Gastroesophageal sphincter (tissue), 4 donors: ENCODE data around the gene SLC37A1. TPM values are rescaled to one million over a fixed set of nuclear protein-coding genes. Genes with fewer than 3 reads are reported as not detected.

Experiments used
- ATAC-seq: fragments of 150-250 bp; one replicate; pipeline ENCODE4 v1.9.1; 2016; ENCODE audit warnings: mild to moderate bottlenecking, moderate library complexity
- H3K27ac ChIP-seq, 4 donors: fragments of 200-600 bp; sonication (generic) in 3 of 4; 1 replicate in 3 of 4; 2 replicates in 1 of 4; pipeline ENCODE4 v1.5.1; 2016 to 2019
- H3K27me3 ChIP-seq: fragments of 200-600 bp; sonication (generic); one replicate; pipeline ENCODE4 v1.5.1; 2019
- H3K36me3 ChIP-seq, 2 donors: fragments of 200-600 bp; sonication (generic); one replicate each; pipeline ENCODE4 v1.5.1; 2019; ENCODE audit warnings: control low read depth in 1 of 2
- H3K4me1 ChIP-seq, 3 donors: fragments of 200-600 bp; sonication (generic); 1 replicate in 2 of 3; 2 replicates in 1 of 3; pipeline ENCODE4 v1.5.1; 2016 to 2019; ENCODE audit warnings: control low read depth in 2 of 3
- H3K4me3 ChIP-seq, 2 donors: fragments of 200-600 bp; sonication (generic); one replicate each; pipeline ENCODE4 v1.5.1; 2019; ENCODE audit warnings: mild to moderate bottlenecking in 1 of 2, moderate library complexity in 1 of 2
- H3K9me3 ChIP-seq, 3 donors: fragments of 200-600 bp; sonication (generic); one replicate each; pipeline ENCODE4 v1.5.1; 2017 to 2019; ENCODE audit warnings: control low read depth in 2 of 3
- EP300 ChIP-seq: sonication (generic); formaldehyde crosslinking; IDR thresholded peaks from one replicate; pipeline ENCODE4 v1.6.1; 2017; ENCODE audit warnings: antibody characterized with exemption, mild to moderate bottlenecking
- POLR2A ChIP-seq, 2 donors: fragments of 450-650 bp; IDR thresholded peaks; one replicate each; pipeline ENCODE4 v1.6.1; 2017; ENCODE audit warnings: antibody characterized with exemption in 2 of 2, mild to moderate bottlenecking in 2 of 2, moderate library complexity in 1 of 2
- POLR2AphosphoS5 ChIP-seq: sonication (generic); formaldehyde crosslinking; IDR thresholded peaks from one replicate; pipeline ENCODE4 v1.6.1; 2017; ENCODE audit warnings: antibody characterized with exemption
- WGBS, 2 donors: methylation state at CpG; one replicate each; pipeline ENCODE4 v1.1.5; 2018; ENCODE audit warnings: low coverage in 1 of 2; 5-methylcytosine and 5-hydroxymethylcytosine counted together
- total RNA-seq, 4 donors: library from RNA; depleted of rRNA; stranded (reverse); fragments of >200 nt; gene quantifications; one replicate each; pipeline ENCODE4 v1.1.0, GENCODE V29; 2016
- TF ChIP-seq, protein P1 (sequence below), 4 experiments: fragments of 200-600 bp in 2 of 4; fragments of 450-650 bp in 2 of 4; sonication (generic) in 1 of 4; IDR thresholded peaks; one replicate each; pipeline ENCODE4 v1.5.1; 2017 to 2019; ENCODE audit warnings: antibody characterized with exemption in 4 of 4, mild to moderate bottlenecking in 2 of 4, moderate library complexity in 2 of 4

Gene SLC37A1
- total RNA-seq, 4 donors from 2014 or later = 3.7 to 7.8 (median 4.3) TPM

DNA sequence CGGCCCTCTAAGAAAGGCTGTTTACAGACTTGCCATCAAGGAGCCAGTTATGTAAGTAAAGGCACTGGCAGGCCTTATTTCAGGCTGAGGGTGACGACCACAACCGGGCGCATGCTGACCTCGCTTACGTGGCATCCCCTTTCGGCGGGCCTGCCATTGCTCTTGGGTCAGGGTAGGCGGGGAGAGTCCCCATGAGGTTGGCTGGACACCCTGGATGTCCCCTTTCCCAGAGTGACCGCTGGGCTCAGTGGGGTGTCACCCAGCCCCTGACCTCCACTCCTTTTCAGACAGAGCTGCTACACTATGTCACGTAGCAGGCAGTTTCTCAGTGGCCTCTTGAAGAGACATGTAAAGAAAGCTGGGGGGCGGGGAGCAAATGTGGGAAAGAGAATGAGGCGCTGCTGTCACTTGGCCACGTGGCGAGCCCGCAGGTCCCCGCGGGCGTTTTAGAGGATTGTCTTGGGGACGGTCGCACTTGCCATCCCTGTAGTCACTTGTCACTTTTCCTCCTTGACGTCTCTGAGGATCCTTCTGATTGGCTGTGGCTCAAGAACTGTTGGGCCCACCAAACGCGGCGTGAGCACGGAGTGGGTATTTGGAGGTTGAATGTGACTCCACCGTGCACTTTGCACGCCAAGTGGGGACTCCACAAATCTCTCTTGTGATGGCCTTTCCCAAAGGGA, 42.2 kb downstream of the SLC37A1 start:
- TF ChIP-seq POLR2AphosphoS5 (no peak), POLR2A (IDR thresholded peaks at IDR 0.05) (no peak), EP300 (no peak)
- TF ChIP-seq, protein P1, sequence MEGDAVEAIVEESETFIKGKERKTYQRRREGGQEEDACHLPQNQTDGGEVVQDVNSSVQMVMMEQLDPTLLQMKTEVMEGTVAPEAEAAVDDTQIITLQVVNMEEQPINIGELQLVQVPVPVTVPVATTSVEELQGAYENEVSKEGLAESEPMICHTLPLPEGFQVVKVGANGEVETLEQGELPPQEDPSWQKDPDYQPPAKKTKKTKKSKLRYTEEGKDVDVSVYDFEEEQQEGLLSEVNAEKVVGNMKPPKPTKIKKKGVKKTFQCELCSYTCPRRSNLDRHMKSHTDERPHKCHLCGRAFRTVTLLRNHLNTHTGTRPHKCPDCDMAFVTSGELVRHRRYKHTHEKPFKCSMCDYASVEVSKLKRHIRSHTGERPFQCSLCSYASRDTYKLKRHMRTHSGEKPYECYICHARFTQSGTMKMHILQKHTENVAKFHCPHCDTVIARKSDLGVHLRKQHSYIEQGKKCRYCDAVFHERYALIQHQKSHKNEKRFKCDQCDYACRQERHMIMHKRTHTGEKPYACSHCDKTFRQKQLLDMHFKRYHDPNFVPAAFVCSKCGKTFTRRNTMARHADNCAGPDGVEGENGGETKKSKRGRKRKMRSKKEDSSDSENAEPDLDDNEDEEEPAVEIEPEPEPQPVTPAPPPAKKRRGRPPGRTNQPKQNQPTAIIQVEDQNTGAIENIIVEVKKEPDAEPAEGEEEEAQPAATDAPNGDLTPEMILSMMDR (IDR thresholded peaks at IDR 0.05) = no peak
- 80 to 96% methylated on average over 4 to 13 of the region's 28 CpGs for WGBS, 2 donors
- Histone ChIP-seq H3K27ac (no peak overlapping the region), H3K9me3 (no peaks in the 10 kb centered on the region), H3K27me3 (no peaks in the 10 kb centered on the region), H3K4me3 (no peak overlapping the region), H3K36me3 (peaks cover 0 to 67% of the 10 kb centered on the region in 2 donors), H3K4me1 (no peaks in the 10 kb centered on the region)
- no peak for ATAC-seq

DNA sequence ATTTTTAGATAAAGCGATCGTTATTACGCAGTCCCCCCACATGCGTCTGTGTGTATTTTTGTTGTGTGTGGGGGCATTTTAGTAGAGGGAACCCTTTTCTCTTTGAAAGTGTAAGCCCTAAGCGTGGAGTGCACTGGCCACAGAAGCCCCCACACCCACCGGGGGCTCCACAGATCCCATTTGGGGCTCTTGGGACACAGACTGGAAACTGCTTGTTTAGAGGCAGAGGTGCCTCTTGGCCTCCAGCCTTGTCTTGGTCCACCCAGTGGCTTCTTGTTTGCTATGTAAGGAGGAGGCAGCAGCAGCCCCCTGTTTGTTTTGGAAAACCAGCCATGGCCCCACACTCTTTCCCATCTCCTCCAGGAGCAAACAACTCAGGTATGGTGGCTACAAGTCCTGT, 42.8 kb downstream of the SLC37A1 start:
- WGBS, 2 donors = 100% methylated on average over 2 to 5 of the region's 6 CpGs
- H3K27me3 ChIP-seq = no peaks in the 10 kb centered on the region
- no peak for TF ChIP-seq POLR2AphosphoS5
- TF ChIP-seq, protein P1 (IDR thresholded peaks at IDR 0.05) = no peak
- TF ChIP-seq POLR2A (IDR thresholded peaks at IDR 0.05) = no peak
- no peak for TF ChIP-seq EP300
- no peak for ATAC-seq
- no peaks in the 10 kb centered on the region for H3K4me1 ChIP-seq
- H3K36me3 ChIP-seq = peaks cover 0 to 71% of the 10 kb centered on the region in 2 donors
- no peak overlapping the region for H3K4me3 ChIP-seq
- H3K9me3 ChIP-seq = no peaks in the 10 kb centered on the region
- no peak overlapping the region for H3K27ac ChIP-seq

DNA sequence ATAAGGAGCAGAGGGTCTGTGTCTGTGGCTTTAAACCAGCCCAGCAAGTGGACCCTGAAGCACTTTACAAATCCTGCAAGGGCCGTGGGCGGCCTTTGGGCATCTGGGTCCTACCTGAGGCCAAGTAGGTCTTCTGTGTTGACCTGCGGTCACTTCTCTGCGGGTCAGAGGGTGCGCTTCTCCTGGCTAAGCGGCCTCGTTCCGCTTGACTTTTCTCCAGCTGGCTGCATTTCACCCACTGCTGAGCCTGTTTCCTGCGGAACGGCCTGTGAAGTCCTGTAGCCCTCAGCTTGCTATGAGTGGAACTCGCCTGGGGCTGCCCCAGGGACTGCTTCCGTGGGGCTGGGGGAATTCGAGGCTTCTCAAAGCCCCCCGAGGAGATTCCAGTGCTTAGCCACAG, 43.3 kb downstream of the SLC37A1 start:
- TF ChIP-seq POLR2AphosphoS5 = no peak
- TF ChIP-seq EP300 = no peak
- no peak for TF ChIP-seq POLR2A (IDR thresholded peaks at IDR 0.05)
- TF ChIP-seq, protein P1 (IDR thresholded peaks at IDR 0.05) = no peak
- Histone ChIP-seq H3K27me3 (no peaks in the 10 kb centered on the region), H3K4me3 (no peak overlapping the region), H3K4me1 (no peaks in the 10 kb centered on the region), H3K36me3 (peaks cover 0 to 76% of the 10 kb centered on the region in 2 donors), H3K9me3 (no peaks in the 10 kb centered on the region), H3K27ac (no peak overlapping the region)
- no peak for ATAC-seq
- 60 to 87% methylated on average over 1 to 10 of the region's 14 CpGs for WGBS, 2 donors

DNA sequence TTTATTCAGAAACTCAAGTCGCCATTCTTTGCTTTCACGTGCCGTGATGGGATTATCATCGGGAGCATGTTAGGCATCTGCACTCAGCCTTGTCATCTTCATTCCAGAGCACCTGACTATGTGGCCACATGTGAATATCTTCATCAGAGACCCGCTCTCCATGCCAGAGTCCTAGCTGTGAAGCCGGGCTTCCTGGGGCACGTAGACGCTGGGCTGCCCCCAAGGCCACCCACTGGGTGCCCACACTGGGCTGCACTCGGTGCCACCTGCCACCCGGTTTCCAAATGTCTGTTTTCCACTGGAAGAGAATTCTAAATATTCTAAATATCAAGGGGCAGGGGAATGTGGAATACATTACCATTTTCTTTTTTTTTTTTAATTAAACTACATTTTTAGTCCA, 43.8 kb downstream of the SLC37A1 start:
- no peak overlapping the region for H3K27ac ChIP-seq
- WGBS, 2 donors = 88 to 94% methylated on average over 5 to 8 of the region's 10 CpGs
- no peak for ATAC-seq
- no peaks in the 10 kb centered on the region for H3K4me1 ChIP-seq
- TF ChIP-seq POLR2AphosphoS5 (no peak), EP300 (no peak), POLR2A (IDR thresholded peaks at IDR 0.05) (no peak)
- TF ChIP-seq, protein P1 (IDR thresholded peaks at IDR 0.05) = no peak
- H3K36me3 ChIP-seq = peaks cover 0 to 81% of the 10 kb centered on the region in 2 donors
- no peaks in the 10 kb centered on the region for H3K27me3 ChIP-seq
- H3K4me3 ChIP-seq = no peak overlapping the region
- no peaks in the 10 kb centered on the region for H3K9me3 ChIP-seq

DNA sequence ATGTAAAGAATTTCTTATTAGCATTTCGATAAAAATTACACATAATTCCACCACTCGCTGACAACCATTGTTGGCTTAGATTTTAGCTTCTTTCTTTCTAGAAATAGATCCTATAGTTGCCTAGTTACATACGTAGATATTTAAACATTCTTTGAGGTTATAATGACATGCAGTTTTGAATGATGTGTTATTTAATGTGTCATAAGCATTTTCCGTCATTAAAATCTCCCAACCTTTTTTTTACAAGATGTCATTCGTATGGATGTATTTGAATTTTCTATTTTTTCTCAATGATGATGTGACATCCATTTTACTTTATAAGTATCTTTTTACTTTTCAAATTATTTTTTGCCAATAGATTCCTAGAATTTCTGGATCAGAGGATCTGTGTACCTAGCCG, 44.7 kb downstream of the SLC37A1 start:
- Histone ChIP-seq H3K4me3 (no peak overlapping the region), H3K4me1 (no peaks in the 10 kb centered on the region), H3K36me3 (peaks cover 0 to 90% of the 10 kb centered on the region in 2 donors), H3K27ac (no peak overlapping the region), H3K9me3 (no peaks in the 10 kb centered on the region), H3K27me3 (no peaks in the 10 kb centered on the region)
- ATAC-seq = no peak
- TF ChIP-seq EP300 = no peak
- TF ChIP-seq POLR2A (IDR thresholded peaks at IDR 0.05) = no peak
- TF ChIP-seq, protein P1 (IDR thresholded peaks at IDR 0.05) = no peak
- no peak for TF ChIP-seq POLR2AphosphoS5
- WGBS, 2 donors = 83 to 91% methylated on average over 5 to 6 of the region's 6 CpGs
